NCI-H187 treated with DMSO at 0.1 percent for 48 hours (cell line): Measurements from ENCODE around the gene SNX4.

Source experiments
- DNase-seq: peaks from one replicate; lab custom pipeline; 2025; lab: John Stamatoyannopoulos, UW

SNX4 gene

GRCh38 chr3:125402639-125403038 is 117.4 kb downstream of the SNX4 start:
- DNase-seq: no peak

GRCh38 chr3:125401402-125401801 is 118.6 kb downstream of the SNX4 start:
- no peak for DNase-seq

GRCh38 chr3:125398952-125399351 is 121.0 kb downstream of the SNX4 start:
- DNase-seq: no peak
